Mononuclear cell (primary cell): ENCODE data around the gene PAX5. TPM values are rescaled to one million over a fixed set of nuclear protein-coding genes. Genes with fewer than 3 reads are reported as not detected.

Experiments
- H3K27me3 ChIP-seq: 2 replicates; pipeline ENCODE4 v1.6.0; 2011; ENCODE audit warnings: low read length, control low read depth; ENCODE audit not compliant: insufficient read depth
- H3K4me1 ChIP-seq: 2 replicates; pipeline ENCODE4 v1.5.1; 2011; ENCODE audit warnings: mild to moderate bottlenecking, low read length, control low read depth; ENCODE audit not compliant: insufficient read depth
- H3K4me3 ChIP-seq: 2 replicates; pipeline ENCODE4 v1.5.1; 2011; ENCODE audit warnings: mild to moderate bottlenecking, low read length, moderate library complexity
- H3K9me3 ChIP-seq: 2 replicates; pipeline ENCODE4 v1.5.1; 2011; ENCODE audit warnings: low read depth, mild to moderate bottlenecking, control low read depth, low read length
- total RNA-seq: library from RNA; depleted of rRNA; stranded (reverse); fragments of >200 nt; gene quantifications from one replicate; pipeline ENCODE4 v1.2.3, GENCODE V29; 2012

The PAX5 gene
- total RNA-seq, 1 donor: 12.6 TPM

DNA sequence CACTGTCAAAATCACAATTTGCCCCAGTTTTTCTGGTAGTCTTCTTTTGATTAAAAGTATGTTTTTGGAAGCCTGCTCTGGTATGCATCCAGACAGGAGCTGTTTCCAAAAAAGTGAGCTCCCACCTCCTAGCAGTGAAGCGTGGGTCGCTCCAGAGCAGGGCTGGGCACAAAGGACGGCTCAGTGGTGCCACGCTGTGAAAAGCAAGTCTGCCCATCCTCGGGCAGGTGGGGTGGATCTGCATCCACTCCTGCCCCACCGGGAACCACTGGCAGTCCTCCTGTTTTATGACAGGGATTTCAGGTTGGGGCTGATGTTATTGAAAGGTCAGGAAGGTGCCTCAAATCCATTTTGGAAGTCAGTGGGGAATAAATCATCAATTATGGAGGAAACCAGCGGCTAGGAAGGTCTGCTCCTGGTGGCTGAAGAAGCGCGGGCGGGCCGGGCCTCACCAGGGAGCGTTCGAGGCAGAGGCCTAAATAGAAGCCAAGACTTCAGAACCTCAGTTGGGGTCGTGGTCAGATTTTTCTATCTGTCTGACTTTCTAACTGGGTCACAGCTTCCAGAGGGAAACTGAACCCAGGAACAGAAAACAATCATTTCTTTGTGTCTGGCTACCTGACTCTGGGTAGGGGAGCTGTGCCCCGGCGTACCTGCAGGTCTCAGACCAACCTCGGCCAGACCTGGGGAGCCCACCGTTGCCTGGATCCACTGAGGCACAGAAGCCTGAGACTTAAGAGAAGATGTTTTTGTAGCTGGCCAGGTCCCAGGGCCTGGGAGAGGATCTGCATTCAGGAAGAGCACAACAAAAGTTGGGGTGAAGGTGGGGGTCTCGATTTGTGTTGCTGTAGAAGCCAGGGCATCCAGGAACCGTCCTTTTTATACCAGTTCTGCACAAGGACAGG, 168.1 kb downstream of the PAX5 start:
- Histone ChIP-seq H3K9me3 (no peaks in the 10 kb centered on the region), H3K4me3 (no peak overlapping the region), H3K4me1 (no peaks in the 10 kb centered on the region), H3K27me3 (no peaks in the 10 kb centered on the region)

DNA sequence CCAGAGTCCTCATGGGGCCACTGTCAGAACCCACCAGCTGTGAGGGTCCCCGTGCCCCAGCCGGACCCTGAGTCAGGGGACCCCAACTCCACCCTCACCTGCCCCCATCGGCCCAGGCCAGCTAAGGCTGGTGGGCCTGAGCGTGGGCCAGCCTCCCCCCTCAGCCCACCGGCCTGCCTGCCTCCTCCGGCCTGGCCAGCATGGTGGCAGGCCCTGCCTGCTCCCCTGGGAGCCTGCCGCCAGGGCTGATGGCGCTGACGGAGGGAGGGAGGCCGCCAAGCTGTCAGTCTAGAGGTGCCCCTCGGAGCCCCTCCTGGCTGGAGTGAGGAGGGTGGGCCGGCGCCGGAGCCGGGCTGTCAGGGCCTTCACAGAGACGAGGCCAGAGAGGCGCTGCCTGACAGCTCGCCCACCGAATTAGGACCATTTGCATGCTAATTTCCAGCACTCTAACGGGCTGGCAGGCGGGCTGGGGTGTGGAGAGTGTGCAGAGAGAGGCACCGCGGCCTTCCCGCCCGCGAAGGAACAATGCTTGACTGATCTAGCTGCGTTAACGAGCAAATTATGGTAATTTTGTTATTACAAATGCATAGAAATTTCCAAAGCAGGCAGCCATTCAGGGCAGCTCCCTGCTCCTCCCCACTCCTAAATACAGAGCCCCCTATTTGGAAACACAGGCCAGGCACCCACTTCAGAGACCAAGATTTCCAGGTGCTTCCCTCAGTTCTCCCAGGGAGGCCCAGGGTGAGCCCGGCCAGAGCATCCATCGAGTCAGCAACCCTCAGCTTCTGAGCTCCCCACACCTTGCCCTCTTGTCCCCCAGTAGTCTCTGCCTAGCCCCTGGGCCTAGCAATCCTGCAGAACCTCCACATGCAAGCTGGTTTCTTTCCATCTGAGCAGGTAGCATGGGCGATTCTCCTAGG, 169.3 kb downstream of the PAX5 start:
- no peak overlapping the region for H3K4me3 ChIP-seq
- no peaks in the 10 kb centered on the region for H3K27me3 ChIP-seq

DNA sequence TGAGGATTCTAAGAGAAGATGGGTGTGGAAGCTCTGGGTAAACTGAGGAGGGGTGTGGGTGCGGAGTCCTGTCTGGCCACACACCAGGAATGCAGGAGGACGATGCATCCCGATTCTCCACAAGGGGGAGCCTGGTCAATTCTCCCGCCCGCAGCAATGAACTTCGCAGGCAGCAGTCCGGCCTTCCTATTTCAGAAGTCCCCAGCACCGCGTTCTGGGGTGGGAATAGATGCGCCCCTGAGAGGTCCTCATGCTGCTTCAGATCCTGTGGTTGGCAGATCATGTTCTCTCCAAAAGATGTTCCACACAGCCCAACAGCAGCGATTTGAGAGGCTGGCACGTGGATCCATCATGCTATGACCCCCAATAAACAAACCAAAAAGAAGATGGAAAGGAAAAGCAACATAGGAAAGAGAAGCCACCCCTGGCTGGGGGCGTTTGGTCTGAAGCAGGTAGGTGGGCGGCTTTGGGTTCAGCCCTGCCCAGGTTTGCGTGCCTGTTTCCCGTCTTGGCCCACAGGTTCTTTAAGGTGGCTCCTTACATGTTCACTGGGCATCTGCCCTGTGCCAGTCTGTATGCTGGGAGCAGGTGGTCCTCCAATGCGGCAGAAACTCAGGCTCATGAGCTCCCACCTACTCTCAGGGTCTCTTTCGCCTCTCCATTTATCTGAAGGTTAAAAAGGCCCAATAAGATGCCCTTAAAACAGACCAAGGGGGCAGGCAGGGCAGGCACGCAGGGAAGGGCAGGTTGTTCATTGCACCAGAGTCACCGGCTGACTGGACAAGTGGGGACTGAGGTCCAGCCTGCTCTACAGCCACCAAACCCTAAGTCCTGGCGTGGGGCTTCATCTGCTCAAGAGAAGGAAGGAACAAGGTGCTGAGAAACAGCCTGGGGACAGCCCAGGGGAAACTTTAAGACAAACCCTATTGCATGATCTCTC, 171.6 kb downstream of the PAX5 start:
- Histone ChIP-seq H3K27me3 (no peaks in the 10 kb centered on the region), H3K9me3 (no peaks in the 10 kb centered on the region), H3K4me3 (no peak overlapping the region), H3K4me1 (no peaks in the 10 kb centered on the region)

More for the DNA sequence above, 169.3 kb downstream of the PAX5 start:
- Histone ChIP-seq H3K9me3 (no peaks in the 10 kb centered on the region), H3K4me1 (no peaks in the 10 kb centered on the region)

DNA sequence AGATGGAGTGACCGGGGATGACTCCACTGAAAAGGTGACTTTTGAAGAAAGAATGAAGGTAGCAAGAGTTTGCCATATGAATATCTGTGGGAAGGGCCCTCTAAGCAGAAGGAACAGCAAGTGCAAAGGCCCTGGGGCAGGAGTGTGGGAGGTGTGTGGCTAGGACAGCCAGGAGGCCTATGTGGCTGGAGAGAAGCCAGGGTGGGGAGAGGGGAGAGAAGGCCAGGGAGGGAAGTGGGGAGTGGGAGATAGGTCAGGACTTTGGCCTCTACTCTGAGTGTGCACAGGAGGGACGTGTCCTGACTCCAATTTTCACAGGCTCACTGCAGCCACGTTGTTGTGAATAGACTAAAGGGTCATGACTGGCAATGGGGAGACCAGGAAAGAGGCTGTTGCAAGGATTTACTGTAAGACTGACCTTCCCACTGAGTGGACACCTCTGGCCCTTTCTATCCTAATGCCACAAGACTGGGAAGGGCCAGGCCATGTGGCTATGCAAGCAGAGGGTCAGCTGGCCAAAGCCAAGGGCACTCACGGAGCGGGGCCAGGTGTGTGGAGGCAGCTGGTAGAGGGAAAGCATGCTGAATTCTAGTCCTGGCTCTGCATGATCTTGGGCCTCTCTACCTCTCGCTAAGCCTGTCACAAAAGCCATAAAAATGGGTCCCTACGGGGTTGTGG, 172.4 kb downstream of the PAX5 start:
- no peaks in the 10 kb centered on the region for H3K4me1 ChIP-seq
- H3K9me3 ChIP-seq: no peaks in the 10 kb centered on the region
- no peaks in the 10 kb centered on the region for H3K27me3 ChIP-seq
- H3K4me3 ChIP-seq: no peak overlapping the region

GRCh38 chr9:36858805-36859375, 175.2 kb downstream of the PAX5 start:
- no peak overlapping the region for H3K4me3 ChIP-seq
- no peaks in the 10 kb centered on the region for H3K27me3 ChIP-seq
- H3K9me3 ChIP-seq: no peaks in the 10 kb centered on the region
- no peaks in the 10 kb centered on the region for H3K4me1 ChIP-seq

DNA sequence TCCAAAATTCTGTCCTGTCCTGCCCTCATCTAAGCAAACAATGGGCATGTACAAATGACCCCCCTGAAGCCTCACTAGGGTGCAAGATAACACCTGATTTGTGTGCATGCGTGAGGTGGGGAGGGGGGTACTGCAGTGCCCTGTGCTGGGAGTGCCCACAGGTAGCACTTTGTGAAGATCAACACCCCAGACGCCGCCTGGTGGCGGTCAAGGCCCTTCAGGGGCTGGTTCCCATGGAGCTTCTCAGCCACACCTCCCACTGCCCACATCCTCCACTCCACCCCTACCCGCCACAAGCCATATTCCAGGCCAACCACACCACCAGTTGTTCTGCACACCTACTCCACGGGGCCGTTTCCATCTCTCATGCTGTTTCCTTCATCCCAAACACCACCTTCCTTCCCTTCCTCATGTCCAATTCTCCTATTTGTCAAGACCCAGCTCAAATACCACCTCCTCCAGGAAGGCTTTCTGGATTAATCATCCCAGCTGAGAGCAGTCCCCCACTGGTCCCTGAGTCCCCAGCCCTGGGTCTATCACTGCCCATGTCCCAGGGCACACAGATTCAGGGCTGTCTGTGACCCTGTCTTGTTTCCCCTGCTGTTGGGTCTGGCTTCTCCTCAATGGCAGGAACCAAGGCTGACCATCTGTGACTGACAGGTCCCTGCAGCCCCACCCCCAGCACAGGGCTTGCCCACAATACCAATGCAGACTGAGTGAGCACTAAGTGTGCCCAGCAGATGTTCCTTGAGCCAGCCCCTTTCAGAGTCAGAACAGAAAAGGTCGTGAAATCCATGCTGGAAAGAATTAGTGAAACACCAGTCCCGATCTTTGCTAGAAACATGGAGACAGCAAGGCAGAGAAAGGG, 178.4 kb downstream of the PAX5 start:
- no peaks in the 10 kb centered on the region for H3K27me3 ChIP-seq
- no peaks in the 10 kb centered on the region for H3K4me1 ChIP-seq

GRCh38 chr9:36854751-36855150, 179.3 kb downstream of the PAX5 start:
- no peaks in the 10 kb centered on the region for H3K9me3 ChIP-seq
- H3K27me3 ChIP-seq: no peaks in the 10 kb centered on the region
- no peaks in the 10 kb centered on the region for H3K4me1 ChIP-seq
- H3K4me3 ChIP-seq: no peak overlapping the region

More for the DNA sequence above, 178.4 kb downstream of the PAX5 start:
- H3K9me3 ChIP-seq: no peaks in the 10 kb centered on the region
- H3K4me3 ChIP-seq: no peak overlapping the region

DNA sequence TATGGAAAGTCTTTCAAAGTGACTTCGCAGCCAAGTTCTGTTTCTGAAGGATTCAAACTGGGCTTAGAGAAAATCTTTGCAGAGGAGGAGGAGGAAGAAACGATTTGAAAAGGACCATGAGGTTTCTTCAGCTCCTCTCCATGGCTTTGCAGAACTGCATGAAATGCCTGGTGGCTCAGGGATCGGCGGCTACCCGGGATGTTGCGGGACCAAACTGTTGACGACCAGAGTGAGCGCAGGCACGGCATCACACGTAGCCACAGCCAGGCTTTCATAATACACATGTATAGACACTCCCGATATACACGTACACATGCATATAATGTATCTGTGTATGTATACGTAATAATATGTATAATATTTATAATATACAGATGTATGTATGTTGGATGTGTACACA, 180.0 kb downstream of the PAX5 start:
- Histone ChIP-seq H3K27me3 (no peaks in the 10 kb centered on the region), H3K4me1 (no peaks in the 10 kb centered on the region), H3K4me3 (no peak overlapping the region), H3K9me3 (no peaks in the 10 kb centered on the region)

DNA sequence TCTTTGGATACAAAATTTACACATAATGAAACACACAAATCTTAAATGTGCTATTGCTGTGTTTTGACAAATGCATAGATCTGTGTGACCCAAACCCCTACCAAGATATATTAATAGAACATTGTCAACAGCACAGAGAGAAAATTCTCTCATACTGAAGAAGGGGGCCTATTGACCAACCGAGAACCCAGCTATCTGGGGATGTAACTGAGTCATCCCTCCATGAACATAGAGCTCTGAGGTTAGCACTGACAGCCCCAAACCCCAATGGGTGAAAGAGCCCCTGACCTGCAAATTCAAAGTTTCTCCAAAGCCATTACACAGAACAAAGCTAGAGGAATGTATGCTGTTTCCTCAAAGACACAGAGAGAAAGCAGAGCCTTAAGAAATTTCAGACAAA, 180.8 kb downstream of the PAX5 start:
- no peaks in the 10 kb centered on the region for H3K27me3 ChIP-seq
- no peak overlapping the region for H3K4me3 ChIP-seq
- no peaks in the 10 kb centered on the region for H3K4me1 ChIP-seq
- no peaks in the 10 kb centered on the region for H3K9me3 ChIP-seq

GRCh38 chr9:36849943-36850342, 184.1 kb downstream of the PAX5 start:
- H3K9me3 ChIP-seq: no peaks in the 10 kb centered on the region
- no peaks in the 10 kb centered on the region for H3K4me1 ChIP-seq
- no peak overlapping the region for H3K4me3 ChIP-seq
- H3K27me3 ChIP-seq: no peaks in the 10 kb centered on the region

DNA sequence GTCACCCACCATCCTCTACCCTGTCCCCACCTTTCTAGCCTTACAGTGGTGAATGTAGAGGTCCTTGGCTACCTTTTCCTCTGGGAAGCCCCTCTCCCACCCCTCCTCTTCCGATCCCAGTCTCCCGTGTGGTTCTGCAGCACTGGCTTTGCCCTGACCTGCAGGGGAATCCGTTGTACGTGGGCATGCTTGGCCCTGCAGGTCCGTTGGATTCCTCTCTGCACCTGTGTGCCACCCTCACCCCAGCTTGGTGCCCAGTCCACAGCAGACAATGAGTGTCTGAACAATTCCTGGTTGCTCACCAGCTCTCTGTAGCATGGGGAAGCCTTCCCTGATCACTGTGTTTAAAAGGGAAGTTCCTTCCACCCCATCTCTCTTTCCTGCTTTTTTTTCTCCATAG, 185.1 kb downstream of the PAX5 start:
- H3K9me3 ChIP-seq: no peaks in the 10 kb centered on the region
- no peaks in the 10 kb centered on the region for H3K27me3 ChIP-seq
- no peak overlapping the region for H3K4me3 ChIP-seq
- H3K4me1 ChIP-seq: no peaks in the 10 kb centered on the region

- no peaks in the 10 kb centered on the region for H3K4me1 ChIP-seq
- H3K9me3 ChIP-seq: no peaks in the 10 kb centered on the region
- H3K4me3 ChIP-seq: no peak overlapping the region
- no peaks in the 10 kb centered on the region for H3K27me3 ChIP-seq
Measured at GRCh38 chr9:36847781-36848673, 186.0 kb downstream of the PAX5 start.
